OCI-LY3 (cell line): Measurements from ENCODE around the gene CYP4F2.
"Not testable (repeated sequence)": the region's sequence is repeated elsewhere in the genome, so short reads cannot be mapped to it uniquely, and the experiment has no call there.

Source experiments
- H2AFZ ChIP-seq: fragments of 200-600, 300-600 bp; shearing (Covaris generic); 2 replicates; pipeline ENCODE4 v1.6.0; 2014; ENCODE audit warnings: antibody characterized with exemption, low read depth, low read length
- H3K27ac ChIP-seq: fragments of 200-600, 300-600 bp; sonication (generic); 2 replicates; pipeline ENCODE4 v1.5.1; 2014; ENCODE audit warnings: mild to moderate bottlenecking, low read length, moderate library complexity, mixed read lengths
- H3K27me3 ChIP-seq: fragments of 200-600, 300-600 bp; sonication (generic); 2 replicates; pipeline ENCODE4 v1.6.1; 2014; ENCODE audit warnings: low read depth, low read length, mixed read lengths
- H3K36me3 ChIP-seq: fragments of 200-600, 300-600 bp; sonication (generic); replicated peaks from 2 replicates; pipeline ENCODE3; 2014; ENCODE audit warnings: low read depth, low read length, mixed read lengths
- H3K4me1 ChIP-seq: fragments of 300-600, 200-600 bp; sonication (generic); 2 replicates; pipeline ENCODE4 v1.6.1; 2014; ENCODE audit warnings: low read length, mixed read lengths
- H3K4me2 ChIP-seq: fragments of 200-600, 300-600 bp; sonication (generic); 2 replicates; pipeline ENCODE4 v1.6.1; 2014; ENCODE audit warnings: low read length, mixed read lengths
- H3K4me3 ChIP-seq: fragments of 300-600, 200-600 bp; sonication (generic); 2 replicates; pipeline ENCODE4 v1.5.1; 2014; ENCODE audit warnings: antibody characterized with exemption, mild to moderate bottlenecking, low read length, moderate library complexity
- H3K79me2 ChIP-seq: fragments of 300-600, 200-600 bp; shearing (Covaris generic); 2 replicates; pipeline ENCODE4 v1.6.1; 2014; ENCODE audit warnings: mild to moderate bottlenecking, low read length, mixed read lengths
- H3K9ac ChIP-seq: fragments of 300-600, 200-600 bp; shearing (Covaris generic); 2 replicates; pipeline ENCODE4 v1.6.0; 2014; ENCODE audit warnings: mild to moderate bottlenecking, low read length, moderate library complexity
- H3K9me3 ChIP-seq: fragments of 200-600, 300-600 bp; shearing (Covaris generic); 2 replicates; pipeline ENCODE4 v1.6.1; 2014; ENCODE audit warnings: low read length, mixed read lengths; ENCODE audit not compliant: insufficient read depth
- H4K20me1 ChIP-seq: fragments of 200-600, 300-600 bp; sonication (generic); 2 replicates; pipeline ENCODE4 v1.6.1; 2016; ENCODE audit warnings: low read length, mixed read lengths; ENCODE audit not compliant: insufficient read depth
- CTCF ChIP-seq: fragments of 200-600, 300-600 bp; sonication (generic); IDR thresholded peaks from 2 replicates; pipeline ENCODE4 v1.5.1; 2014; ENCODE audit warnings: antibody characterized with exemption, low read length, low read depth
- EZH2phosphoT487 ChIP-seq: fragments of 200-600 bp; shearing (Covaris generic); IDR thresholded peaks from 2 replicates; pipeline ENCODE4 v1.6.1; 2018; ENCODE audit warnings: antibody characterized with exemption, mixed run types, low read depth

Gene CYP4F2

DNA sequence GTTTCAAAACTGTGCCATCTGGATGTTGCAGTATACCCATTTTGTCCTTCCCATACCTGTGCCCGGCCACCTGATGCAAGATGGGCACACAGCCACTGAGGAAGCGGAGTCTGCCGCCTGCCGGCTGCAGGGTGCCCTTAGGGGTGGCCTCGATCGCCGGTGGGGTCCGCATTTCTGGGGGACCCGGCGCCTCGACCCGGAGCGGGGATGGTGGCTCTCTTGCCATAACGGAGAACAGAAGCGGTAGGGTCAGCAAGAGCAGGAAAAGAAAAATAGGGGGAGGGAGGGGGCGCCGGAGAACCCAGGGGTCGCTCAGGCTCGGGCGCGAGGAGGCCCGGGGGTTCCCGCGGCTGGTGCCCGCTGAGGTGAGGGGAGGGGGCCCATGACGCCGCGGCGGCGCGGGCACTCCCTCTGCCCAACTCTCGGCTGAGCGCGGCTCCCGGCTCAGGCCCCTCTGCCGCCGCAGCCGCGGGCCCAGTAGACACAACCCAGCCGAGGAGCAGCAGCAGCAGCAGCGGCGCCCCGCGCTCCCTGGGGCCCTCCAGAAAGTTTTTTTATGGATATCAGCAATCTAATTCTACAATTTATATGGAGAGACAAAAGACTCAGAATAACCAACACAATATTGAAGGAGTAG lies 13.8 kb upstream of the CYP4F2 start:
- no peak for TF ChIP-seq CTCF
- no peak for TF ChIP-seq EZH2phosphoT487
- H3K9ac ChIP-seq: no peak overlapping the region
- no peak overlapping the region for H3K4me3 ChIP-seq
- H3K27ac ChIP-seq: no peak overlapping the region
- no peaks in the 10 kb centered on the region for H3K79me2 ChIP-seq
- H2AFZ ChIP-seq: no peak overlapping the region
- no peaks in the 10 kb centered on the region for H3K4me1 ChIP-seq
- no peaks in the 10 kb centered on the region for H3K27me3 ChIP-seq
- no peaks in the 10 kb centered on the region for H3K9me3 ChIP-seq
- H4K20me1 ChIP-seq: no peaks in the 10 kb centered on the region
- no peak overlapping the region for H3K4me2 ChIP-seq
- no peaks in the 10 kb centered on the region for H3K36me3 ChIP-seq

GRCh38 chr19:15905026-15905425 lies 7.2 kb upstream of the CYP4F2 start:
- no peak overlapping the region for H3K4me3 ChIP-seq
- H3K4me2 ChIP-seq: no peak overlapping the region
- 0 out of 2 replicates have a peak, but pooled peaks cover 3% of the 10 kb centered on the region for H3K27me3 ChIP-seq
- TF ChIP-seq CTCF: no peak
- TF ChIP-seq EZH2phosphoT487: no peak
- no peaks in the 10 kb centered on the region for H3K9me3 ChIP-seq
- H3K9ac ChIP-seq: no peak overlapping the region
- no peaks in the 10 kb centered on the region for H3K36me3 ChIP-seq
- no peak overlapping the region for H3K27ac ChIP-seq
- no peak overlapping the region for H2AFZ ChIP-seq
- no peaks in the 10 kb centered on the region for H3K4me1 ChIP-seq
- H3K79me2 ChIP-seq: no peaks in the 10 kb centered on the region
- H4K20me1 ChIP-seq: no peaks in the 10 kb centered on the region

GRCh38 chr19:15902898-15903297 lies 5.0 kb upstream of the CYP4F2 start:
- not testable (repeated sequence) for H3K4me1 ChIP-seq, H3K4me2 ChIP-seq, H3K9me3 ChIP-seq, H3K4me3 ChIP-seq, H3K36me3 ChIP-seq, H4K20me1 ChIP-seq, H3K9ac ChIP-seq, H3K79me2 ChIP-seq, H3K27me3 ChIP-seq, H3K27ac ChIP-seq, H2AFZ ChIP-seq

DNA sequence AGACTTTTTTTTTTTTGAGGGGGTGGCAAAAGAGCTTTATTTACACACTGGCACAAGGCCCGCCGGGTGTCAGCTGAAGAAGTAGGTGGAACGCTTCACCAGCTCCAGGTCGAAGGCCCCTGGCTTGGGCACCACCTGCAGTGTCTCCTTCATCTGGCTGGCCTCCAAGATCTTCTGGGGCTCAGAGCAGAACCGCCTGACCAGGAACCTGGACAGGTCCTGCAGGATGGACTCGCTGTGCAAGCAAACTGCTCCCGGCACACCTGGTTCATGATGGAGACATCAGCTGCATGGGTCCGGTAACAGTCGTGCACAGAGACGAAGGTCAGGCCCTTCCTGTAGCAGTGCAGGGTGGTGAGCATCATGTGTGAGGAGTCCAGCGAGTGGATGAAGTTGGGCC lies 4.4 kb upstream of the CYP4F2 start:
- no peak overlapping the region for H3K4me3 ChIP-seq
- H3K79me2 ChIP-seq: no peaks in the 10 kb centered on the region
- no peak for TF ChIP-seq EZH2phosphoT487
- no peak for TF ChIP-seq CTCF
- no peak overlapping the region for H3K4me2 ChIP-seq
- no peak overlapping the region for H3K9ac ChIP-seq
- H4K20me1 ChIP-seq: no peaks in the 10 kb centered on the region
- H2AFZ ChIP-seq: no peak overlapping the region
- no peak overlapping the region for H3K27ac ChIP-seq
- H3K27me3 ChIP-seq: 0 out of 2 replicates have a peak, but pooled peaks cover 3% of the 10 kb centered on the region
- H3K4me1 ChIP-seq: no peaks in the 10 kb centered on the region
- no peaks in the 10 kb centered on the region for H3K36me3 ChIP-seq
- no peaks in the 10 kb centered on the region for H3K9me3 ChIP-seq

GRCh38 chr19:15900504-15900903 lies 2.6 kb upstream of the CYP4F2 start:
- Histone ChIP-seq H3K9ac (no peak overlapping the region), H3K4me3 (no peak overlapping the region), H3K9me3 (no peaks in the 10 kb centered on the region), H4K20me1 (no peaks in the 10 kb centered on the region), H3K27ac (no peak overlapping the region), H2AFZ (no peak overlapping the region), H3K4me1 (no peaks in the 10 kb centered on the region), H3K4me2 (no peak overlapping the region), H3K27me3 (0 out of 2 replicates have a peak, but pooled peaks cover 3% of the 10 kb centered on the region), H3K36me3 (no peaks in the 10 kb centered on the region), H3K79me2 (no peaks in the 10 kb centered on the region)
- TF ChIP-seq CTCF (no peak), EZH2phosphoT487 (no peak)

DNA sequence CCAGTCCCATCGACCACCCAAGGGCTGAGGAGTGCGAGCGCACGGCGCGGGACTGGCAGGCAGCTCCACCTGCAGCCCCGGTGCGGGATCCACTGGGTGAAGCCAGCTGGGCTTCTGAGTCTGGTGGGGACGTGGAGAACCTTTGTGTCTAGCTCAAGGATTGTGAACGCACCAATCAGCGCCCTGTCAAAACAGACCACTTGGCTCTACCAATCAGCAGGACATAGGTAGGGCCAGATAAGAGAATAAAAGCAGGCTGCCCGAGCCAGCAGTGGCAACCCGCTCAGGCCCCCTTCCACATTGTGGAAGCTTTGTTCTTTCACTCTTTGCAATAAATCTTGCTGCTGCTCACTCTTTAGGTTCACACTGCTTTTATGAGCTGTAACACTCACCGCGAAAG lies 2.2 kb upstream of the CYP4F2 start:
- H3K27ac ChIP-seq, H3K4me3 ChIP-seq, H3K9ac ChIP-seq, H3K4me1 ChIP-seq, H3K27me3 ChIP-seq, H3K4me2 ChIP-seq, H2AFZ ChIP-seq, H4K20me1 ChIP-seq, H3K79me2 ChIP-seq, H3K9me3 ChIP-seq, H3K36me3 ChIP-seq: not testable (repeated sequence)
